Progenitor cell of endocrine pancreas (in vitro differentiated cells): ENCODE measurements around the gene TMEM63B. TPM values are rescaled to one million over a fixed set of nuclear protein-coding genes. Genes with fewer than 3 reads are reported as not detected.

Experiments used
- DNase-seq: peaks from one replicate; pipeline ENCODE4 v3.0.0; 2021; ENCODE audit warnings: low spot score; ENCODE audit not compliant: unreplicated experiment
- H3K27ac Mint-ChIP-seq: 2 replicates; pipeline ENCODE4 v1.8.0; 2021; ENCODE audit warnings: mild to moderate bottlenecking, moderate library complexity, mixed read lengths
- H3K27me3 Mint-ChIP-seq: 2 replicates; pipeline ENCODE4 v1.8.0; 2021; ENCODE audit warnings: mixed read lengths
- H3K36me3 Mint-ChIP-seq: 2 replicates; pipeline ENCODE4 v1.8.0; 2022; ENCODE audit warnings: mixed read lengths; ENCODE audit not compliant: insufficient read depth
- H3K4me1 Mint-ChIP-seq: 2 replicates; pipeline ENCODE4 v1.8.0; 2021; ENCODE audit warnings: low read depth, mixed read lengths
- H3K4me3 Mint-ChIP-seq: 2 replicates; pipeline ENCODE4 v1.8.0; 2021; ENCODE audit warnings: low read depth, mild to moderate bottlenecking, moderate library complexity, mixed read lengths
- H3K9me3 Mint-ChIP-seq: 2 replicates; pipeline ENCODE4 v1.8.0; 2021; ENCODE audit warnings: low read depth, mixed read lengths
- CTCF ChIP-seq: fragments of 200-600 bp; sonication (generic); IDR thresholded peaks from one replicate; pipeline ENCODE4 v1.5.0; 2021; ENCODE audit warnings: antibody characterized with exemption, mild to moderate bottlenecking; ENCODE audit not compliant: unreplicated experiment
- total RNA-seq: library from RNA; stranded (reverse); gene quantifications from 2 replicates; pipeline ENCODE4 v1.2.1, GENCODE V29; 2021

Gene TMEM63B
- total RNA-seq, 1 donor from 2014 or later, result 72.3 TPM

DNA sequence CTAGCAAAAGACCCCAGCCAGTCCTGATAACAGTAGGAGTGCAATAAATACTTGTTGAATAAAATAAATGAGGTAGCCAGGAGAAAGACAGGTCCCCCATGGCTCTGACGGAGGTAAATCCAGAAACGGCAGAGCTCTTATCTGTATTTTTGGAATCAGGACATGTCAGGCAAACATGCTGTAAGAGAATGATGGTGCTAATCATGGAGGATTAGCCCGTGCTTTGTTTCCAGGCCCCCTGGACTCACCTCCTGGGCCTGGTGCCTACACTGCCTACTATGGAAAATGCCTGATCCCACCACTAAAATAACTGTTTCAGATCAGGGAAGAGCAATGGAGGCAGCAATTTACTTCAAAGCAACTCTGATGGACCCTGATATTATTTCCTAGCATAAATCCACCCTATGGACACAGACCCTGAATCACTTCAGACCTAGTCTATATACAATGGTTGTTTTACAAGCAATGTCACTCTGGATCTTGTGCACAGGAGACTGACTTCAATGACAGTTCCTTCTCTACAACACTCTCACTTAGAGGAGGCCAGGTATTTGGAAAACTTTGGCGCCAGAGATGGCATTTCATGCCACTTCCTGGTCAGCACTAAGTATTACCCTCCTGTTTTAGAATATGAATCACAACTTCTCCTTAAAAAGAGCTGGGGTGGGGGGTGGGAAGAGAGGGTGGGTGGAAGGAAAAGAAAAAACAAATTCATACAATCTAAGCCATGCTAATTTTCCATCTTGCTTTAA is 6.5 kb upstream of the TMEM63B start:
- Mint-ChIP-seq H3K36me3 (peaks cover 5% of the 10 kb centered on the region), H3K9me3 (no peaks in the 10 kb centered on the region), H3K4me3 (no peak overlapping the region), H3K27me3 (no peaks in the 10 kb centered on the region), H3K4me1 (peaks cover 56% of the 10 kb centered on the region), H3K27ac (peak overlapping the region; percentile 84)
- DNase-seq, result no peak
- no peak for TF ChIP-seq CTCF

- Mint-ChIP-seq H3K27ac (peak overlapping the region; percentile 73), H3K4me3 (no peak overlapping the region), H3K36me3 (peaks cover 4% of the 10 kb centered on the region), H3K9me3 (no peaks in the 10 kb centered on the region), H3K27me3 (no peaks in the 10 kb centered on the region), H3K4me1 (peaks cover 53% of the 10 kb centered on the region)
- TF ChIP-seq CTCF, result no peak
- no peak for DNase-seq
Measured at GRCh38 chr6:44122801-44123200, 4.6 kb upstream of the TMEM63B start.

GRCh38 chr6:44123544-44123943 is 3.8 kb upstream of the TMEM63B start:
- Mint-ChIP-seq H3K27me3 (no peaks in the 10 kb centered on the region), H3K4me1 (peaks cover 53% of the 10 kb centered on the region), H3K4me3 (no peak overlapping the region), H3K27ac (no peak overlapping the region), H3K9me3 (no peaks in the 10 kb centered on the region), H3K36me3 (peaks cover 4% of the 10 kb centered on the region)
- no peak for TF ChIP-seq CTCF
- DNase-seq, result no peak

- Mint-ChIP-seq H3K36me3 (peaks cover 4% of the 10 kb centered on the region), H3K27ac (peak overlapping the region; percentile 95), H3K4me1 (peaks cover 38% of the 10 kb centered on the region), H3K27me3 (no peaks in the 10 kb centered on the region), H3K9me3 (no peaks in the 10 kb centered on the region), H3K4me3 (peak overlapping the region; percentile 98)
- no peak for TF ChIP-seq CTCF
- DNase-seq, result peak; percentile 30
Measured at GRCh38 chr6:44126320-44127149, 819 bp upstream of the TMEM63B start.

GRCh38 chr6:44128020-44128917 is 915 bp downstream of the TMEM63B start:
- Mint-ChIP-seq H3K36me3 (peaks cover 7% of the 10 kb centered on the region), H3K4me3 (peak overlapping the region; percentile 82), H3K27ac (no peak overlapping the region), H3K4me1 (peaks cover 34% of the 10 kb centered on the region), H3K27me3 (no peaks in the 10 kb centered on the region), H3K9me3 (no peaks in the 10 kb centered on the region)
- TF ChIP-seq CTCF, result peak; percentile 31
- DNase-seq, result peak; percentile 28
